ENCODE data around the gene HUNK. TPM values are rescaled to one million over a fixed set of nuclear protein-coding genes. Genes with fewer than 3 reads are reported as not detected.

The HUNK gene
- total and polyA plus RNA-seq, 2 of the 8 experiments (the other 6 are each of a cell fraction or from before 2014, with no cell fraction given): 1.9 to 10.2 TPM

GRCh38 chr21:31957631-31958030, 84.8 kb downstream of the HUNK start:
- Histone ChIP-seq H4K5ac (ENCODE audit: insufficient read length, low read depth, low read length) (no peak overlapping the region), H3K36me3 (ENCODE audit: control insufficient read depth in 2 of 4, insufficient read depth in 4 of 4, low read length in 3 of 4) (peaks cover 0 to 3% (median 0%) of the 10 kb centered on the region in 4 experiments; a peak in 1 of 8 replicates), H3K79me2 (ENCODE audit: control insufficient read depth in 1 of 2, insufficient read depth in 2 of 2, low read length in 2 of 2) (no peaks in the 10 kb centered on the region), H3K56ac (replicated peaks; ENCODE audit: insufficient read length, low read depth, low read length) (no peak overlapping the region), H3K27ac (ENCODE audit: low read depth, low read length) (no peak overlapping the region), H2BK20ac (ENCODE audit: low read length) (no peak overlapping the region), H3K23ac (ENCODE audit: insufficient read length) (no peak overlapping the region), H2BK12ac (ENCODE audit: low read depth, low read length) (no peak overlapping the region), H4K91ac (replicated peaks; ENCODE audit: insufficient read length, low read length) (no peak overlapping the region), H3K79me1 (ENCODE audit: low read depth, low read length) (no peaks in the 10 kb centered on the region), H3K9me3 (ENCODE audit: insufficient read depth in 2 of 2, low read depth in 1 of 2, low read length in 1 of 2) (0 out of 4 replicates have a peak, but pooled peaks cover 0 to 4% of the 10 kb centered on the region in 2 experiments), H3K23me2 (ENCODE audit: low read depth, low read length) (no peaks in the 10 kb centered on the region), H3K4me2 (ENCODE audit: insufficient read depth in 1 of 2, low read depth in 2 of 2, low read length in 2 of 2) (no peak overlapping the region), H3K4me1 (replicated peaks in 1 of 4; ENCODE audit: control insufficient read depth in 3 of 4, insufficient read depth in 4 of 4, low read length in 3 of 4) (no peaks in the 10 kb centered on the region), H4K20me1 (replicated peaks in 1 of 2; ENCODE audit: control insufficient read depth in 1 of 2, insufficient read depth in 2 of 2, low read length in 2 of 2) (no peaks in the 10 kb centered on the region), H4K8ac (ENCODE audit: extremely low read depth, insufficient read depth, low read length) (no peak overlapping the region), H2AK5ac (ENCODE audit: low read depth, low read length) (no peak overlapping the region), H2BK15ac (ENCODE audit: low read length) (no peak overlapping the region), H3K14ac (ENCODE audit: insufficient read length) (no peak overlapping the region), H3K18ac (ENCODE audit: extremely low read depth, low read length) (no peak overlapping the region), H2AFZ (ENCODE audit: low read length) (no peak overlapping the region), H3K4ac (replicated peaks; ENCODE audit: insufficient read length, low read depth, low read length) (no peak overlapping the region), H3K27me3 (replicated peaks in 1 of 4; ENCODE audit: control insufficient read depth in 3 of 4, extremely low read depth in 1 of 4, insufficient read depth in 3 of 4, low read length in 3 of 4) (no peaks in the 10 kb centered on the region), H2BK5ac (ENCODE audit: low read depth, low read length) (no peak overlapping the region), H3K9ac (replicated peaks in 1 of 4; ENCODE audit: extremely low read depth in 1 of 4, low read depth in 3 of 4, low read length in 3 of 4) (no peak overlapping the region), H2BK120ac (replicated peaks; ENCODE audit: low read depth, low read length) (no peak overlapping the region), H3K4me3 (ENCODE audit: extremely low read depth in 1 of 4, insufficient read depth in 2 of 4, low read depth in 3 of 4, low read length in 4 of 4) (no peak overlapping the region)
- ChIA-PET POLR2A (ENCODE audit: partially characterized antibody) (no interaction called here), CTCF (ENCODE audit: partially characterized antibody) (no interaction called here)
- TF ChIP-seq POU5F1 (IDR thresholded peaks at IDR 0.05; ENCODE audit: low read depth, low read length) (no peak), KDM1A (IDR thresholded peaks at IDR 0.05; ENCODE audit: borderline replicate concordance, low read length) (no peak), RNF2 (IDR thresholded peaks at IDR 0.05; ENCODE audit: borderline replicate concordance, low read depth, low read length, missing control alignments, poor library complexity, severe bottlenecking) (no peak), BACH1 (IDR thresholded peaks at IDR 0.05; ENCODE audit: low read length) (no peak), BRCA1 (IDR thresholded peaks at IDR 0.05; ENCODE audit: low read depth, low read length) (no peak)
- TF ChIP-seq, protein P1, sequence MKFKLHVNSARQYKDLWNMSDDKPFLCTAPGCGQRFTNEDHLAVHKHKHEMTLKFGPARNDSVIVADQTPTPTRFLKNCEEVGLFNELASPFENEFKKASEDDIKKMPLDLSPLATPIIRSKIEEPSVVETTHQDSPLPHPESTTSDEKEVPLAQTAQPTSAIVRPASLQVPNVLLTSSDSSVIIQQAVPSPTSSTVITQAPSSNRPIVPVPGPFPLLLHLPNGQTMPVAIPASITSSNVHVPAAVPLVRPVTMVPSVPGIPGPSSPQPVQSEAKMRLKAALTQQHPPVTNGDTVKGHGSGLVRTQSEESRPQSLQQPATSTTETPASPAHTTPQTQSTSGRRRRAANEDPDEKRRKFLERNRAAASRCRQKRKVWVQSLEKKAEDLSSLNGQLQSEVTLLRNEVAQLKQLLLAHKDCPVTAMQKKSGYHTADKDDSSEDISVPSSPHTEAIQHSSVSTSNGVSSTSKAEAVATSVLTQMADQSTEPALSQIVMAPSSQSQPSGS (IDR thresholded peaks at IDR 0.05; ENCODE audit: low read length): no peak
- 97% methylated on average over 2 of the region's 2 CpGs; no CpG with 5 or more reads in 1 of the 2 experiments for WGBS, 2 experiments (ENCODE audit: extremely low coverage in 1 of 2, insufficient coverage in 1 of 2, insufficient read length in 1 of 2, insufficient replicate concordance in 2 of 2, low coverage in 1 of 2, low lambda C conversion rate in 2 of 2, missing lambda C conversion rate in 1 of 2)
- FAIRE-seq (no peak), DNase-seq (ENCODE audit: low read depth in 1 of 2, low spot score in 2 of 2) (no peak)
